Activated CD4-positive, alpha-beta memory T cell treated with anti-CD3 and anti-CD28 coated beads for 36 hours (primary cell): ENCODE results near the gene SPTBN5. TPM values are rescaled to one million over a fixed set of nuclear protein-coding genes. Genes with fewer than 3 reads are reported as not detected.

Source experiments
- CTCF ChIA-PET: fragments of 350-600 bp; sonication (Branson Sonifier 250); formaldehyde crosslinking; loops from one replicate; lab custom pipeline; 2021; ENCODE audit warnings: antibody characterized with exemption, inconsistent platforms; lab: Charles Lee
- POLR2A ChIA-PET: fragments of 350-600 bp; sonication (Branson Sonifier 250); formaldehyde crosslinking; loops from one replicate; lab custom pipeline; 2021; ENCODE audit warnings: antibody characterized with exemption; lab: Charles Lee
- DNase-seq: peaks from one replicate; pipeline ENCODE4 v3.0.0-alpha.2; 2020
- H3K27ac Mint-ChIP-seq: one replicate; pipeline ENCODE4 v1.8.0; 2021; ENCODE audit warnings: mixed read lengths
- H3K27me3 Mint-ChIP-seq: one replicate; pipeline ENCODE4 v1.8.0; 2021; ENCODE audit warnings: mixed read lengths
- H3K36me3 Mint-ChIP-seq: one replicate; pipeline ENCODE4 v1.8.0; 2021; ENCODE audit warnings: mixed read lengths
- H3K4me1 Mint-ChIP-seq: one replicate; pipeline ENCODE4 v1.8.0; 2021; ENCODE audit warnings: low read depth, mixed read lengths
- H3K4me3 Mint-ChIP-seq: one replicate; pipeline ENCODE4 v1.8.0; 2021; ENCODE audit warnings: mild to moderate bottlenecking, mixed read lengths
- H3K9me3 Mint-ChIP-seq: one replicate; pipeline ENCODE4 v1.8.0; 2021; ENCODE audit warnings: mixed read lengths
- intact Hi-C: fragments of 100-400 bp; cut with micrococcal nuclease; formaldehyde crosslinking; loops from one replicate; pipeline ENCODE4 v1.15.1; 2023
- total RNA-seq, 2 experiments: library from RNA; stranded (reverse); gene quantifications; one replicate each; pipeline ENCODE4 v1.2.3, GENCODE V29; 2021

SPTBN5 gene
- total RNA-seq, 2 experiments from 2014 or later: 0.88 to 1.6 TPM

- Mint-ChIP-seq H3K27me3 (no peaks in the 10 kb centered on the region), H3K4me1 (no peaks in the 10 kb centered on the region), H3K27ac (no peak overlapping the region), H3K36me3 (peaks cover 28% of the 10 kb centered on the region), H3K9me3 (no peaks in the 10 kb centered on the region), H3K4me3 (no peak overlapping the region)
- intact Hi-C loops: no loop called here
- ChIA-PET CTCF (interaction anchor here (0.8 to 5.3 kb wide), 4 partner anchors 11 to 142 kb away, joined by 3 to 28 read pairs (median 3); partner anchors contain the start of gene MAPKBP1), POLR2A (no interaction called here)
- no peak for DNase-seq
These were observed 21.6 kb upstream of the SPTBN5 start for GRCh38 chr15:41915255-41915994.

- Mint-ChIP-seq H3K27ac (no peak overlapping the region), H3K9me3 (no peaks in the 10 kb centered on the region), H3K27me3 (no peaks in the 10 kb centered on the region), H3K4me1 (no peaks in the 10 kb centered on the region), H3K36me3 (peaks cover 30% of the 10 kb centered on the region), H3K4me3 (no peak overlapping the region)
- CTCF ChIA-PET: interaction anchor here (5.3 kb wide), 1 partner anchor 11 kb away, joined by 28 read pairs; no protein-coding TSS in a partner anchor
- intact Hi-C loops: no loop called here
- DNase-seq: no peak
- POLR2A ChIA-PET: no interaction called here
These were observed 20.6 kb upstream of the SPTBN5 start for GRCh38 chr15:41914411-41914810.

GRCh38 chr15:41913256-41913655 lies 19.4 kb upstream of the SPTBN5 start:
- POLR2A ChIA-PET: no interaction called here
- Mint-ChIP-seq H3K27ac (no peak overlapping the region), H3K36me3 (peaks cover 30% of the 10 kb centered on the region), H3K27me3 (no peaks in the 10 kb centered on the region), H3K4me3 (no peak overlapping the region), H3K4me1 (no peaks in the 10 kb centered on the region), H3K9me3 (no peaks in the 10 kb centered on the region)
- intact Hi-C loops: no loop called here
- no peak for DNase-seq
- CTCF ChIA-PET: interaction anchor here (5.3 kb wide), 1 partner anchor 10 kb away, joined by 28 read pairs; no protein-coding TSS in a partner anchor

GRCh38 chr15:41911691-41912345 lies 18.0 kb upstream of the SPTBN5 start:
- Mint-ChIP-seq H3K4me1 (no peaks in the 10 kb centered on the region), H3K27ac (no peak overlapping the region), H3K27me3 (no peaks in the 10 kb centered on the region), H3K9me3 (no peaks in the 10 kb centered on the region), H3K36me3 (peaks cover 42% of the 10 kb centered on the region), H3K4me3 (no peak overlapping the region)
- ChIA-PET POLR2A (no interaction called here), CTCF (interaction anchor here (5.3 kb wide), 1 partner anchor 8 kb away, joined by 28 read pairs; no protein-coding TSS in a partner anchor)
- intact Hi-C loops: no loop called here
- DNase-seq: no peak

- no peak for DNase-seq
- no peak overlapping the region for H3K27ac Mint-ChIP-seq
- CTCF ChIA-PET: no interaction called here
- no peak overlapping the region for H3K4me3 Mint-ChIP-seq
- POLR2A ChIA-PET: no interaction called here
- H3K27me3 Mint-ChIP-seq: no peaks in the 10 kb centered on the region
- H3K9me3 Mint-ChIP-seq: peaks cover 5% of the 10 kb centered on the region
- peaks cover 9% of the 10 kb centered on the region for H3K4me1 Mint-ChIP-seq
- intact Hi-C loops: loop anchor here (10.0 kb wide), 1 partner anchor 324 kb away; no protein-coding TSS in a partner anchor
- peaks cover 44% of the 10 kb centered on the region for H3K36me3 Mint-ChIP-seq
These were observed 15.0 kb upstream of the SPTBN5 start for GRCh38 chr15:41908736-41909461.

GRCh38 chr15:41907141-41907540 lies 13.3 kb upstream of the SPTBN5 start:
- no peak overlapping the region for H3K27ac Mint-ChIP-seq
- DNase-seq: no peak
- POLR2A ChIA-PET: interaction anchor here (0.6 kb wide), 1 partner anchor 75 kb away, joined by 3 read pairs; no protein-coding TSS in a partner anchor
- no peaks in the 10 kb centered on the region for H3K27me3 Mint-ChIP-seq
- H3K4me3 Mint-ChIP-seq: no peak overlapping the region
- intact Hi-C loops: loop anchor here (10.0 kb wide), 1 partner anchor 322 kb away; no protein-coding TSS in a partner anchor
- peaks cover 5% of the 10 kb centered on the region for H3K9me3 Mint-ChIP-seq
- H3K36me3 Mint-ChIP-seq: peaks cover 48% of the 10 kb centered on the region
- H3K4me1 Mint-ChIP-seq: peaks cover 9% of the 10 kb centered on the region
- CTCF ChIA-PET: interaction anchor here (0.6 to 1.4 kb wide), 2 partner anchors 80 to 134 kb away, joined by 3 to 9 read pairs; partner anchors contain the start of gene MAPKBP1

- POLR2A ChIA-PET: interaction anchor here (0.6 to 0.9 kb wide), 2 partner anchors 36 to 433 kb away, joined by 3 read pairs; no protein-coding TSS in a partner anchor
- Mint-ChIP-seq H3K9me3 (peaks cover 5% of the 10 kb centered on the region), H3K36me3 (peaks cover 46% of the 10 kb centered on the region), H3K4me1 (peaks cover 9% of the 10 kb centered on the region), H3K27me3 (no peaks in the 10 kb centered on the region), H3K27ac (no peak overlapping the region), H3K4me3 (no peak overlapping the region)
- intact Hi-C loops: loop anchor here (10.0 kb wide), 1 partner anchor 322 kb away; no protein-coding TSS in a partner anchor
- CTCF ChIA-PET: interaction anchor here (0.6 to 1.4 kb wide), 3 partner anchors 36 to 133 kb away, joined by 3 to 9 read pairs (median 3); partner anchors contain the start of gene MAPKBP1
- no peak for DNase-seq
These were observed 12.8 kb upstream of the SPTBN5 start for GRCh38 chr15:41906608-41907007.

GRCh38 chr15:41905036-41905793 lies 11.4 kb upstream of the SPTBN5 start:
- DNase-seq: no peak
- H3K4me3 Mint-ChIP-seq: no peak overlapping the region
- peaks cover 9% of the 10 kb centered on the region for H3K4me1 Mint-ChIP-seq
- ChIA-PET CTCF (interaction anchor here (0.6 to 4.7 kb wide), 49 partner anchors 9 to 1032 kb away, joined by 3 to 58 read pairs (median 4); partner anchors contain the start of genes EHD4, JMJD7, MAPKBP1 and SPTBN5), POLR2A (interaction anchor here (0.6 to 0.7 kb wide), 2 partner anchors 65 to 67 kb away, joined by 3 to 5 read pairs; partner anchors contain the start of gene EHD4)
- H3K27me3 Mint-ChIP-seq: no peaks in the 10 kb centered on the region
- H3K27ac Mint-ChIP-seq: peak overlapping the region; percentile 54
- H3K9me3 Mint-ChIP-seq: peaks cover 5% of the 10 kb centered on the region
- intact Hi-C loops: loop anchor here (10.0 kb wide), 1 partner anchor 320 kb away; no protein-coding TSS in a partner anchor
- peaks cover 54% of the 10 kb centered on the region for H3K36me3 Mint-ChIP-seq

- peak overlapping the region; percentile 54 for H3K27ac Mint-ChIP-seq
- intact Hi-C loops: loop anchor here (1.0 to 10.0 kb wide), 3 partner anchors 73 to 320 kb away; partner anchors contain the start of gene MAPKBP1
- ChIA-PET POLR2A (interaction anchor here (0.6 to 0.7 kb wide), 2 partner anchors 66 to 68 kb away, joined by 3 to 5 read pairs; partner anchors contain the start of gene EHD4), CTCF (interaction anchor here (0.6 to 4.7 kb wide), 50 partner anchors 10 to 1032 kb away, joined by 3 to 58 read pairs (median 4); partner anchors contain the start of genes EHD4, JMJD7, MAPKBP1 and SPTBN5)
- no peaks in the 10 kb centered on the region for H3K27me3 Mint-ChIP-seq
- H3K36me3 Mint-ChIP-seq: peaks cover 51% of the 10 kb centered on the region
- H3K9me3 Mint-ChIP-seq: peaks cover 5% of the 10 kb centered on the region
- peaks cover 9% of the 10 kb centered on the region for H3K4me1 Mint-ChIP-seq
- H3K4me3 Mint-ChIP-seq: no peak overlapping the region
- DNase-seq: peak; percentile 81
These were observed 10.7 kb upstream of the SPTBN5 start for GRCh38 chr15:41904541-41905005.

- Mint-ChIP-seq H3K9me3 (peaks cover 5% of the 10 kb centered on the region), H3K4me1 (peaks cover 9% of the 10 kb centered on the region), H3K27me3 (no peaks in the 10 kb centered on the region), H3K4me3 (no peak overlapping the region), H3K27ac (no peak overlapping the region), H3K36me3 (peaks cover 51% of the 10 kb centered on the region)
- intact Hi-C loops: loop anchor here (1.0 to 10.0 kb wide), 3 partner anchors 72 to 319 kb away; partner anchors contain the start of gene MAPKBP1
- POLR2A ChIA-PET: no interaction called here
- no peak for DNase-seq
- CTCF ChIA-PET: interaction anchor here (0.9 to 4.7 kb wide), 10 partner anchors 8 to 438 kb away, joined by 3 to 58 read pairs (median 8); partner anchors contain the start of genes MAPKBP1 and SPTBN5
These were observed 9.9 kb upstream of the SPTBN5 start for GRCh38 chr15:41903782-41904181.
